Kasumi-1 (cell line): ENCODE data around the gene KPTN.

Source experiments
- DNase-seq, 2 experiments: peaks; one replicate each; lab custom pipeline; 2025; lab: John Stamatoyannopoulos, UW

The KPTN gene

DNA sequence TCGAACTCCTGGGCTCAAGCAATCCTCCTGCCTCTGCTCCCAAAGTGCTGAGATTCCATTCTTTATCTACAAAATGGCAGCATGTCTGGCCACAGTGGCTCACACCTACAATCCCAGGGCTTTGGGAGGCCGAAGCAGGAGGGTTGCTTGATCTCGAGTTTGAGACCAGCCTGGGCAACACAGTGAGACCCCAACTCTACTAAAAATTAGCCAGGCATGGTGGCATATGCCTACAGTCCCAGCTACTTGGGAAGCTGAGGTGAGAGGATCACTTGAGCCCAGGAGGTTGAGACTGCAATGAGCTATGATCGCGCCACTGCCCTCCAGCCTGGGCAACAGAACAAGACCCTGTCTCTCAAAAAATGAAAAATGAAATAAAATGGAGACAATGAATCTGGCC lies 24.7 kb upstream of the KPTN start:
- no peak for DNase-seq

DNA sequence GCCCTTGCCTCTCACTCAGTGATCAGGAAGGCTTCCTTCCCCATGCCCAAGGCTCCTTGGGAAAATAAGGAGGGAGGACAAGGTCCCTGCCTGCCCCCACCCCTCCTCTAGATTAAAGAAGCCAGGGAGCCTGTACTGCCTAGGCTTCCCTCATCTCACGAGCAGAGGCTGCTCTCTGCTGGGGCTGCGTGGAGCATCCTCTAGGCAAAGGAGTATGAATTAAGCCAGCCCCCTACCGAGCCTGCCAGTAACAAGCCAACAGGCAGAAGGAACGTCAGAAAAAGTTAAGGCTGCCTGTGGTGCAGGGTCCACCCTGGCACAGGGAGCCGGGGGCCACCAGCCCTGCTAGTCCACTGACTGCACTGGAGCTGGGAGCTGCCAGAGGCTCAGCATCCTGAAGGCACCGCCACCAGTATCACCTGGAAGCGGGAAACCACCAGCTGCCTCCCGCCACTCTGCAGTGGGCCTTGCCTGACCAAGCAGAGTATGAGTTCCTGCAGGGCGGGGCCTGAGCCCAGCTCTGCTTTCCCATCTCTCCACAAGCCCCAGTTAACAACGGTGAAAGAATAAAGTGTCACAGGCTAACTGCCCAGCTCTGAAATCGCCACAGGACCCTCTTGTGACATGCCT lies 24.0 kb upstream of the KPTN start:
- DNase-seq = no peak

DNA sequence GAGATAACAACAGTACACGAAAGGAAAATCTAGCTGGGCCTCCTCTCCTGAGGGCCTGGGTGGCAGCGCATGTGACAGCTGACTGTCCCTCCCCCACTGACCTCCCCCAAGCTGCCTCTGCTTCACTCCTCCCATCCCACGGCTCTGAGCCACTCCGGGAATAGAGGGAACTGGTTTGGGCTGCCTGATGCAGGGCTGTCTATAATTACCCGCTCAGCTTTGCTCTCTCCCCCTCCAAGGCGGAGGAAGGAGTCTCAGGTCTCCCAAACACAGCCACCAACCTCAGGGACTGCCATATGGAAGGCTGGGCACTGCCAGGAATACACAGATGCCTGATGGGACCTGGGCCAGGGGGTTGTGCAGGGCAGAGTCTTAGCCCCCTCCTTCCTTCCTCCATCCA lies 23.0 kb upstream of the KPTN start:
- DNase-seq = no peak

- DNase-seq = no peak
Measured at GRCh38 chr19:47506459-47506858, 22.4 kb upstream of the KPTN start.

GRCh38 chr19:47505506-47505905 lies 21.5 kb upstream of the KPTN start:
- DNase-seq = no peak

- DNase-seq = no peak
Measured at GRCh38 chr19:47503826-47504150, 19.8 kb upstream of the KPTN start.

DNA sequence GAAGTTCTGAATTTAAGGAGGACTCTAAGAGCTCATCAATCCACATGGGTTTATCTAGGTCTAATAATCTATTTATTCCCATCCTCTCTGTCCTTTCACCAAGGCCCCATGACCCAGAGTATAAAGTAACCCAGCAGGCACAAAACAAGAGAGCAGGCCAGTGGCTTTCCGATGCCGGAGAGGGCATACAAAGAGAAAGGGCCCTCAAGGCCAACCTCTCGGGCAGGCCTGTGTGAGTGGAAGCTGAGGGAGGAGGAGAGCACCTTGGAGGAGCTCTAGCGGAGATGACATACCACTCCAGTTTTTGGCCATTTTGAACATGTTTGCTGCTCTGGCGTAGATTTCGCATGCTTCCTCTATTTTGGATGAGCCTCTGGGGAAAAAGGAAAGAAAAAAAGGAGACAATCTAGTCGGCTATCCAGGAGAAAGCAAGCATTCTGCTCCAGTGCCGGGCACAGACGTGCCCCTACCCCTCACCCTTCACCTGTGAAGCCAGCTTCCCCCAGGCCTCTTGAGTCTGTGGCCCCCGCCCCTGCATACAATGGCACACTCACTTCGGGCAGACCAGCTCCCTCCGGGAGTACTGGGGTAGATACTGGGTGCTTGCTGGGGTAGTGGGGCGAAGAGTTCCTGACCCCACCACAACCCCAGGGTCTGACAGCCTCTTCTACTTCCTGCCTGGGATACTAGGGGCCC lies 19.3 kb upstream of the KPTN start:
- no peak for DNase-seq

GRCh38 chr19:47499863-47500830 lies 16.1 kb upstream of the KPTN start:
- no peak for DNase-seq

DNA sequence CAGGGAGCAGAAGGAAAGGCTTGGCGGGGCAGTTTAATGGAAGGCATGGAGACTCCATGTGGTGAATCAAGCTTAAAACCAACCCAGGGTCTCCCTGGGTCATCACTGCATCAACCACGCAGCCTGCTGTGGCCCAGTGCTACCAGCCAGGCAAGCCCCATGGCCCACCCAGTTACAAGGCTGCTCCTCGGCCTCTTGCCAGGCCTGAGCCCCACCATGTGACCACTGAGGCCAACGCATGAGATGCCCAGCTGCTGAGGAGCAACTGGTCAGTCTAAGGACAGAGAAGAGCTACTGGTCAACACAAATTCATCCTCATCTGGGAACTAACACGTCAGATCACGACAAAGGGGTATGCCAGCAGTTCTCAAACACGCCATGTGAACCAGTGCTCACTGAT lies 15.4 kb upstream of the KPTN start:
- no peak for DNase-seq

- no peak for DNase-seq
Measured at GRCh38 chr19:47498561-47498960, 14.5 kb upstream of the KPTN start.

GRCh38 chr19:47497821-47498520 lies 14.0 kb upstream of the KPTN start:
- DNase-seq = no peak

DNA sequence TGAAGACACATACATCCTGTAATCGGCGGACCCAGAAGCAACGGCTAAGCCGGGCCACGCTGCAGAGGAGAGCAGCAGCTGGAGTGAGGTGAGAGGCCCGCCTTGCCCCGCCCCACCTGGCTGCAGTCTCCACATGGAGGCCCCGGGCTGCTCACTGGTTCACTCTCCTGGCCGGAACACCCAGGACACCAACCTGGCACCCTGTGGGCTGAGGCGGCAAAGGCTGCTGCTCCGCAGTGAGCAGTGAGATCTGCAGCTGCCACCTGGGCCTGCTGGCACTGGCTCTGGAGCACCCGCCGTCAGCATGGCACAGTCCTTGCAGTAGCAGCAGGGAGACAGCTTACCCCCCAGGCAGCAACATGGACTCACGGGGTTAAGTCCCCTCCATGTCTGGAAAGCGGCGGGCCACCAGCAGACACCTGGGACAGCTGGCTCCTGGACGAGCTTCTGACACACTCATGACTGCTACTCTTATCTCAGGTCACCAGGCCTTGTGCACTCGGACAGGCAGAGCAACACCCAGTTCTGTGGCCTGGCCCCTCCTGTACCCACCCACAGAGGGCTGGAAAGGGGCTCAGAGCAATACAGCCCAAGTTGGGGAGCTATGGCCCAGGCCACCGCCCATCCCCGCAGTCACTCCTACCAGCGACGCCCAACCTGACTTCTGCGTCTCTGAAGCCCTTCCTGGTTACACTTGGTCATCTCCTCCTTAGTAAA lies 13.2 kb upstream of the KPTN start:
- no peak for DNase-seq

- no peak for DNase-seq
Measured at GRCh38 chr19:47495478-47496372, 11.7 kb upstream of the KPTN start.

- no peak for DNase-seq
Measured at GRCh38 chr19:47494729-47495128, 10.7 kb upstream of the KPTN start.

GRCh38 chr19:47494211-47494547 lies 10.2 kb upstream of the KPTN start:
- no peak for DNase-seq

DNA sequence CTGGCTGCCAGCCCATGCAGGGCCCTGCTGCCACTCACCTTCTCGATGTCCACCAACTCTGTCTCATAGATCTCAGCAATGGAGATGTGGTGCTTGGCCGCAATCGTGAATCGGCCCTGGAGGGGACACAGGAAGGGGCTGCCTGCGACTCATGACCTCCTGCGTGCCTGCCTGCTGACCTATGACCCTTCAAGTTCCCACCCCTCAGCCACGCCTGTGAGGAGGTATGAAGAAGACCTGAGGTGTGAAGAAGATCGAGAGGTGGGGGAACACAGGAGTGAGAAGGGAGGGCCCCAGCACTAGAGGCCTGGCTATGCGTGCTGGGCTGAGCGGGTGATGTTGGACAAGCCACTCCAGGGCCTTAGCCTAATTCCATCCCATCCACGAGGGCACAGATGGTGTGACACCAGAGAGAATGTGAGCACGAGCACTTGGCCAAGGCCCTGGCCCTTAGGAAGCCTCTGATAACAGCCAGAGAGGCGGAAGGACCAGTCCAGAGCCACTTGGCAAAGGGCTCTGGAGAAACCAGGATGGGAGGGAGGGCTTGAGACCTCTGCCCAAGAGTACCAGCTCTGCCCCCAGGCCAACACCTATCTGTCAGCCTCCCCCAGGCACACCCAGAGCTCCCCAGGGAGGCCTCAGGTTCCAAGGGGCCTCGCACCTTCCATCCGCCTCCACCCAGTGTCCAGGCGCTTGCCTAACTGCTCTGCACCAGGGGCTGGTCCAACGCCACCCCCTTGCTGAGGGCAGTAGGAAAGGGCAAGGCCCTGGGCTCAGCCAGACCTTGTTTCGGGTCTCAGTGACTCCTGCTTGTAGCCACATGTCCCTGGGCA lies 9.6 kb upstream of the KPTN start:
- no peak for DNase-seq

- DNase-seq = no peak
Measured at GRCh38 chr19:47492571-47493377, 8.8 kb upstream of the KPTN start.

DNA sequence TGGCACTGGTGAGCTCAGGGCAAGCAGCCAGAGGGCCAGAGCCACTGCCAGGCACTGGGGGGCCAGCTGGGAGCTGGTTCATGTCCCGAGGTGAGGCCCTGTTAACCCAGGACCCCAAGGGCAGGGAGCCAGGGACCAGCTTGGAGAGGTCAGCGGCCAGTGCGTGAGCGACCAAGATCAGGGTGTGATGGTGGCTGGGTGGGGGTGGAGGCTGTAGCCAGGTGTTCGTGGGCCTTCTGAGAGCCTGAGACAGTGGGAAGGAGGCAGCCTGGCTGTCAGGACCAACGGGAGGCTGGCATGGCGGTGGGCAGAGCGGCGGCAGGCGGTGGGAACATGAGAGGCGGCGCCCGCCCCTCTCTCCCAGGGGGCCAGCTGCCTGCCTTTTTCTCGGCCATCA lies 8.1 kb upstream of the KPTN start:
- no peak for DNase-seq
